ENCODE data around the gene IL11. TPM values are rescaled to one million over a fixed set of nuclear protein-coding genes. Genes with fewer than 3 reads are reported as not detected.
A peak's percentile ranks its signal among the peaks of the same experiment; 100 is the strongest.
"Not testable (repeated sequence)": the region's sequence is repeated elsewhere in the genome, so short reads cannot be mapped to it uniquely, and the experiment has no call there.

IL11 gene
- total RNA-seq, result 0.25 and 0.32 TPM in 2 replicates

DNA sequence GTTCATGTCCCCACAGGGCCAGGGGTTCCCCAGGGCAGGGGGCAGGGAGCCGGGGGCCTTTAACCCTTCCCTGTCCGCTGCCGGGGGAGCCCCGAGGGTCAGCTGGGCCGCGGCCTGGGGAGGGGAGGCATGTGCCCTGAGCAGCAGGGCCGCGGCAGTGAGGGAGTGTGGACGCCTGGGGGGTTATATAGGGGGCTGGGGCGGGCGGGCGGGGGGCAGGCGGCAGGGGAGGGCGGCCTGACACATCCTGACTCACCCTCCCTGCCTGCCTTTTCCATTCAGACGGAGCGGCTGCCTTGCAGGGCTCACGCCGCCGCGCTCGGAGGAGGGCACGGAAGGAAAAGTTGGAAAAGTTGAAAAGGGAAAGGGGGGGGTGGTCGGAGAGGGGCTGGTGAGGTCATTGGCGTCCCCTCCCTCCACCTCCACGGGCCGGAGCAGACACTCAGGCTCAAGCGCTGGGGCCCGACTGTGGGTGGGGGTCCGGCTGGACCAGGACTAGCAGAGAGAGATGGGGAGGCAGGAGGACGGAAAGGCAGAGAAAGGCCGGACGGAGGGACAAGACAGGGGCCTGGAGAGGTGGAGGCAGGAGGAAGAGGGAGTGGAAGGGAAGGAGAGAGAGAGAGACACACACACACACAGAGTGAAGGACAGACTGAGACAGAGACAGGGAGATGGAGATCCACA is at the start of gene IL11:
TSS of gene IL11 (minus strand) at position 159 of the 684 bp plus-strand sequence. CDS start at position 6, 153 bp downstream.
- intact Hi-C loops (cut with micrococcal nuclease), result no loop called here
- H3K27ac Mint-ChIP-seq, result no peak within 1 kb of the TSS
- no peak for DNase-seq (ENCODE audit: low spot score)
- peak within 1 kb of the TSS; percentile 66 for H3K4me3 Mint-ChIP-seq (ENCODE audit: low read depth)
- H3K4me1 Mint-ChIP-seq (ENCODE audit: low read depth), result no peaks in the 10 kb centered on the region
- peaks cover 40% of the 10 kb centered on the region for H3K27me3 Mint-ChIP-seq (ENCODE audit: low read depth)
- H3K36me3 Mint-ChIP-seq (ENCODE audit: low read depth), result no peaks in the 10 kb centered on the region
- H3K9me3 Mint-ChIP-seq, result no peaks in the 10 kb centered on the region

DNA sequence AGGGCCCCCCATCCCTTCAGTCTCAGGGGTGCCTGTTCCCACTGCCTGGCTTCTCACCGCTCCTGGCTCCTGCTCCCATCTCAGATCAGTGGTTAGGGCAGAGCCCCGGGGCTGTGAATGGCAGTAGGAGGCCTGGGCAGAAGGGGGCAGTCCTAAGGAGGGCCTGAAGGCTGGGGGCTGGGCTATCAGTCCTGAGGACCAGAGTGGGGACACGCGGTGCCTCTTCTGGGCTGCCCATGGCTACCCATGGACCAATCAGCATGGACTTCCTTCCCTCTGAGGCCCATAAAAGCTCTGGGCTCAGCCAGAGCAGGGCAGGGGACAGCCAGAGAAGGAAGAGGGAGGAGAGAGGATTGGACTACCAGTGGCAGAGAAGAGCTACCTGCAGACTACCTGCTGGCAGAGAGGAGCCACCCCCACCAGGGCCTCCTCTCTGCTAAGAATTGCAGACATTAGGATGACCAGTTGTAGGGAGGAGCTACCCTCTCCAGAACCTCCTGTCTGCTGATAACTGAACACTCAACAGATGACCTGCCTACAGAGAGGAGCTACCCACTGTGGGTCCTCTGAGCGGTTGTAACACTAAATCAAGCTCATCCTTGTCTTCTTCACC is 49.5 kb upstream of the IL11 start:
- peaks cover 12% of the 10 kb centered on the region for H3K27me3 Mint-ChIP-seq (ENCODE audit: low read depth)
- no peaks in the 10 kb centered on the region for H3K36me3 Mint-ChIP-seq (ENCODE audit: low read depth)
- intact Hi-C loops (cut with micrococcal nuclease), result loop anchor here (2.0 kb wide), 1 partner anchor 127 kb away; no protein-coding TSS in a partner anchor
- H3K4me1 Mint-ChIP-seq (ENCODE audit: low read depth), result peaks cover 9% of the 10 kb centered on the region
- no peak for DNase-seq (ENCODE audit: low spot score)
- no peak overlapping the region for H3K27ac Mint-ChIP-seq
- H3K4me3 Mint-ChIP-seq (ENCODE audit: low read depth), result no peak overlapping the region
- H3K9me3 Mint-ChIP-seq, result no peaks in the 10 kb centered on the region

DNA sequence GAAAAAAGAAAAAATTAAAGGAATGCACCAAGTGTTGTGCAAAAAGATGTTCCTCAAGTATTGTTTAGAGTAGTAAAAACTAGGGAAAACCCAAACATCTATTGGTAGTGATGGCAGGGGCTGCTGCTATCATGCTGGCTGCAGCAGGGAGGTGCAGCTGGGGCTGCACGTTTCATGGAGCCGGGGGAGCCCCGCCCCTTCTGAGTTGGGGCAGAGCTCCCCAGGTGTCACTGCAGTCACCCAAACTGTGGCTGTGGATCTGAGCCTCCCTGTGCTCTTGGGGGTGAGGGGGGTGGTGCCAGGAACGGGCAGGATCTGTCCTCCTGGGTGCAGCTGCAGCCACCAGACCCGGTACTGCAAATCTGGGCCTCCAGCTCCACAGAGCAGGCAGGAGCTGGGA is 48.8 kb upstream of the IL11 start:
- intact Hi-C loops (cut with micrococcal nuclease), result loop anchor here (2.0 kb wide), 1 partner anchor 126 kb away; no protein-coding TSS in a partner anchor
- Mint-ChIP-seq H3K4me1 (ENCODE audit: low read depth) (peaks cover 9% of the 10 kb centered on the region), H3K27ac (no peak overlapping the region)

DNA sequence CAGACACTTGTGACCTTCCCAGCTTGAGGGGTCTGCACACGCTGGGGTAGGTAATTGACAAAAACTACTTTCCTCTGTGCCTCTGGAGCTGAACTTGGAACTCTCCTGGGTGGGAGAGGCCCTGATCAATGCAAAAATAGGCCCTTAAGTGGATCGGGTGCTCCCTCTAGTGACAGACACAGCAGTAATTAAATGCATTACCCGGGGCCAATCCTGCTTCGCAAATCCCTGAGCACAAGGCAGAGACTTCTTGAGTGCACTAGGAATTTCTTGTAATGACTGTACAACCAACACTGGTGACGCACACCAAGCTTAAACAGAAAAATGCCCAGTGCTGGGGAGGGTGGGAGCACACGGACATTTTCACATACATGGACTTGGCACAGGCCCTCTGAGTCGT is 47.9 kb upstream of the IL11 start:
- intact Hi-C loops (cut with micrococcal nuclease), result loop anchor here (2.0 kb wide), 1 partner anchor 125 kb away; no protein-coding TSS in a partner anchor
- H3K4me1 Mint-ChIP-seq (ENCODE audit: low read depth), result peaks cover 9% of the 10 kb centered on the region
- no peak overlapping the region for H3K27ac Mint-ChIP-seq
- H3K4me3 Mint-ChIP-seq (ENCODE audit: low read depth), result no peak overlapping the region
- DNase-seq (ENCODE audit: low spot score), result peak; percentile 26
- H3K36me3 Mint-ChIP-seq (ENCODE audit: low read depth), result no peaks in the 10 kb centered on the region
- H3K9me3 Mint-ChIP-seq, result no peaks in the 10 kb centered on the region
- H3K27me3 Mint-ChIP-seq (ENCODE audit: low read depth), result peaks cover 10% of the 10 kb centered on the region

More for the DNA sequence above, 48.8 kb upstream of the IL11 start:
- Mint-ChIP-seq H3K4me3 (ENCODE audit: low read depth) (no peak overlapping the region), H3K27me3 (ENCODE audit: low read depth) (peaks cover 10% of the 10 kb centered on the region), H3K9me3 (no peaks in the 10 kb centered on the region), H3K36me3 (ENCODE audit: low read depth) (no peaks in the 10 kb centered on the region)
- DNase-seq (ENCODE audit: low spot score), result no peak

DNA sequence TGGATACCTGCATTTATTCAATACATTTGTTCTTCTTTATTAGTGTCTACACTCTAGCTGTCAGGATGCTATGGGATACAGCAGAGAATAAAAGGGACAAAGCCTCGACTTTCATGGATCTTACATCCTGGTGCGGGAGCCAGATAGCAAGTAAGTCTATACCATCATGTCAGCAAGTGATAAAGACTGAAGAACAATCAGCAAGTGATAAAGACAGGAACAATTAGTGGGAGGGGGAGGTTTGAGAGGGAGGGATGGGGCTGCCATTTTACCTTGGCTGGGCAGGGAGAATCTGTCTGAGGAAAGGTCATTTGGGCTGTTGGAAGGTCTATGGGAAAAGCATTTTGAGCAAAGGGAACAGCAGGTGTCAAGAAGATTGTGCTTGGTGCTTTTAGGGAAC is 39.9 kb upstream of the IL11 start:
- H3K9me3 Mint-ChIP-seq, result peaks cover 16% of the 10 kb centered on the region
- no peak overlapping the region for H3K4me3 Mint-ChIP-seq (ENCODE audit: low read depth)
- peaks cover 37% of the 10 kb centered on the region for H3K36me3 Mint-ChIP-seq (ENCODE audit: low read depth)
- peaks cover 19% of the 10 kb centered on the region for H3K4me1 Mint-ChIP-seq (ENCODE audit: low read depth)
- no peak overlapping the region for H3K27ac Mint-ChIP-seq
- peaks cover 7% of the 10 kb centered on the region for H3K27me3 Mint-ChIP-seq (ENCODE audit: low read depth)
- DNase-seq (ENCODE audit: low spot score), result no peak
- intact Hi-C loops (cut with micrococcal nuclease), result no loop called here

DNA sequence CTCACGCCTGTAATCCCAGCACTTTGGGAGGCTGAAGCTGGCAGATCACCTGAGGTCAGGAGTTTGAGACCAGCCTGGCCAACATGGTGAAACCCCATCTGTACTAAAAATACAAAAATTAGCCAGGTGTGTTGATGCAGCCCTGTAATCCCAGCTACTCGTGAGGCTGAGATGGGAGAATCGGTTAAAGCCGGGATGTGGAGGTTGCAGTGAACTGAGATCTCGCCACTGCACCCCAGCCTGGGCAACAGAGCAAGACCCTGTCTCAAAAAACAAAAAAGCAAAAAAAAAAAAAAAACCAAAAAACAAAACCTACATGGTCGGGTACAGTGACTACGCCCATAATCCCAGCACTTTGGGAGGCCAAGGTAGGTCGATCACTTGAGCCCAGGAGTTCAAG is 38.9 kb upstream of the IL11 start:
- Mint-ChIP-seq H3K9me3 (peaks cover 16% of the 10 kb centered on the region), H3K36me3 (ENCODE audit: low read depth) (peaks cover 40% of the 10 kb centered on the region), H3K27ac (peak overlapping the region; percentile 97), H3K4me1 (ENCODE audit: low read depth) (peaks cover 19% of the 10 kb centered on the region)
- H3K4me3 Mint-ChIP-seq (ENCODE audit: low read depth); H3K27me3 Mint-ChIP-seq (ENCODE audit: low read depth); intact Hi-C loops (cut with micrococcal nuclease); DNase-seq (ENCODE audit: low spot score): not testable (repeated sequence)

DNA sequence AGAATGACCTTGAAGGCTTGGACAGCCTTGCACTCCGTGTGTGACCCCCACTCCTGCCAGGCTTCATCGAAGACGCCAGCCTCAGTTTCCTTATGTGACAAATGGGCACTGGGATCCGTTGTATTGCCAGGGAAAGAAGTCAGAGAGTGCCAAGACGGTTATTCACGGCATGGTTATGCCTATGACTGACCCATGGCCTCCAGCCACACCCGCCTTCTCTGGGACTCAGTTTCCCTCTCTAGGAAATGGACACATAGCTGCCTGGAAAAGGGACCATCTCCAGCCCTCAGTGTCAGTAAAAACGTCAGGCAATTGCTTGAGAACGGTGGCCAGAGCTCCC is 38.2 kb upstream of the IL11 start:
- intact Hi-C loops (cut with micrococcal nuclease), result loop anchor here (1.0 kb wide), 3 partner anchors 53 to 149 kb away; partner anchors contain the start of genes ISOC2, KMT5C and PPP6R1
- Mint-ChIP-seq H3K36me3 (ENCODE audit: low read depth) (peaks cover 45% of the 10 kb centered on the region), H3K4me3 (ENCODE audit: low read depth) (peak overlapping the region; percentile 93), H3K9me3 (peaks cover 16% of the 10 kb centered on the region), H3K27me3 (ENCODE audit: low read depth) (peaks cover 5% of the 10 kb centered on the region), H3K4me1 (ENCODE audit: low read depth) (peaks cover 19% of the 10 kb centered on the region), H3K27ac (peak overlapping the region; percentile 97)
- no peak for DNase-seq (ENCODE audit: low spot score)

DNA sequence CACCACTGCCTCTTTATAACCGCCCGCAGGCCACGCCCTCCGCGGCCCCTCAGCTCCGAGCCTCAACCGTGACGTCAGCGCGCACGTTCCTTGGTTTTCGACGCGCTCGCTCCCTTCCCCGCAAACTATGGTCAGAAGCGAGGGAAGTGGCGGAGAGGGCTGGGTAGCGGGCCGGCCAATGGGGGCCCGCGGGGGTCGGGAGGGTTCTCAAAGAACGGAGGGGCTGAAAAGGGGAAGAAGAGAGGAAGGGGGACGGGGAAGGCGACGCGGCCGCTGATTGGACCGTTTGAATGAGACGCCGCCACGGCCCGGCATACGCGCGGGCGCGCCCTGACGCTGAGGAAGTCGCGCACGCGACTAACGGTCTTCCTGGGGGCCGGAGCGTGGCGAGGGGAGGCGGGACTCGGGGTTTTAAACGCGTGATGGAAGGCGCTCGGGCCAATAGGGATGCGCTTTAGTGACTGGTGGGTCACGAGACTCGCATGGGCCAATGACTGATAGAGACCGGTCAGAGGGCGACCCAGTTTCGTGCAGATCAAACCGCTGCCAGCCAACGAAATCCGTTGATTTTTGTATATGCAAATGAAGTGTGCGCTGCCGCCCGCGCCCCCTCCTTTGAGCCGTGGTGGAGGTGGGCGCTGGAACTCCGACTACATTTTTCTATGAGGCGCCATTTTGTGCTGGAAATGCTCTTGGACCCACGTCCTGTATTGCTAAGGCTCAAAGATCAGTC is 37.7 kb upstream of the IL11 start:
- intact Hi-C loops (cut with micrococcal nuclease), result loop anchor here (1.0 to 2.0 kb wide), 4 partner anchors 23 to 149 kb away; partner anchors contain the start of genes ISOC2, KMT5C, PPP6R1 and RPL28
- Mint-ChIP-seq H3K4me1 (ENCODE audit: low read depth) (peaks cover 22% of the 10 kb centered on the region), H3K36me3 (ENCODE audit: low read depth) (peaks cover 51% of the 10 kb centered on the region), H3K27me3 (ENCODE audit: low read depth) (peaks cover 4% of the 10 kb centered on the region), H3K27ac (peak overlapping the region; percentile 97), H3K4me3 (ENCODE audit: low read depth) (peak overlapping the region; percentile 93), H3K9me3 (peaks cover 16% of the 10 kb centered on the region)
- peak; percentile 98 for DNase-seq (ENCODE audit: low spot score)

DNA sequence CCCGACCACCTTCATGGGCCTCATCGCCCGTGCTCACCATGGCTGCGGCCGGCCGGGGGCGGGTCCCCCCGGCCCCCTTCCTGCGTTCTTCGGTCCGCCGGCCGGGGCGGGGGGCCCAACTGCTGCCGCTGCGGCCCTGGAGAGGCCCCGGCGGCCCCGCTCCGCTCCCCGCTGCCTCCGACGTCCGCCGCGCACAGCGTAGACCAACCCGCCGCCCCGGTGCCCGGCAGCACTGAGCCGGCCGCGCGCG is 37.2 kb upstream of the IL11 start, which contains the start of gene UBE2S:
TSS of gene UBE2S (minus strand) at position 239 of the 250 bp plus-strand sequence. CDS start at position 40, 199 bp downstream.
- H3K36me3 Mint-ChIP-seq (ENCODE audit: low read depth), result peaks cover 56% of the 10 kb centered on the region
- not testable (repeated sequence) for DNase-seq (ENCODE audit: low spot score); H3K27me3 Mint-ChIP-seq (ENCODE audit: low read depth)
- intact Hi-C loops (cut with micrococcal nuclease), result loop anchor here (2.0 kb wide), 1 partner anchor 23 kb away; the partner anchor contains the start of genes RPL28 and TMEM238
- H3K4me1 Mint-ChIP-seq (ENCODE audit: low read depth), result peaks cover 23% of the 10 kb centered on the region
- peak within 1 kb of the TSS; percentile 93 for H3K4me3 Mint-ChIP-seq (ENCODE audit: low read depth)
- peaks cover 16% of the 10 kb centered on the region for H3K9me3 Mint-ChIP-seq
- peak within 1 kb of the TSS; percentile 97 for H3K27ac Mint-ChIP-seq

DNA sequence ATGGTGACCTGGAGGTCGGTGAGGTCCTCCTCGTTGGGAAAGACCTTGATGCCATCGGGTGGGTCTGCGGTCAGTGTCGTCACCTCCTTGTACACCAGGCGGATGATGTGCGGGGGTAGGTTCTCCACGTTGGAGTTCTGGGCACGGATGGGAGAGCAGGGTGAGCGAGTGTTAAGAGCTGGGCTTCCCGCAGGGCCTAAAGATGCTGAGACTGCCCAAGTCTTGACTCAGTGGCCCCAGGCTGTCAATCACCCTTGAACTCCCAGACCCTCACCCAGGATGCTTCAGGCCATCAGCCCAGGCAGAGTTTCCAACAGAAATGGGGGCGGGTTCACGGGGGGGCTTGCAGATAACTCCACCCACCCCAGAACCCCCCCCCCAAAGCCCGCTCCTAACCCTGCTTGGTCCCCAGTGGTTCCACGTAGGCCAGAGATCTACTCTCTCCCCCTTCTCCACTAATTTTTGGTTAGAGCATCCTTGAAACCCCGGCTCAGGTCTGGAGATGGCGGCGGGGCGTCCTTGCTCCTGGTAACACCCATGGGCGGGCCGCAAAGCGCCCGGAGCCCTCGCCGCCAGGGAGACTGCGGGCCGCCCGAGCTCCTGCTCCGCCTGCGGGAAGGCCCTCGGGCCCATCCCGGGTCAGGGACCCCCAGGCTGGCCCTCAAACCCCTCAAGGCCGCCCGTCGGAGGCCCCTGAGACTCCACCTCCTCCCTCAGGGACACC is 36.7 kb upstream of the IL11 start:
- intact Hi-C loops (cut with micrococcal nuclease), result loop anchor here (2.0 kb wide), 1 partner anchor 22 kb away; the partner anchor contains the start of genes RPL28 and TMEM238
- Mint-ChIP-seq H3K36me3 (ENCODE audit: low read depth) (peaks cover 60% of the 10 kb centered on the region), H3K4me1 (ENCODE audit: low read depth) (peaks cover 23% of the 10 kb centered on the region), H3K27ac (peak overlapping the region; percentile 81), H3K9me3 (peaks cover 16% of the 10 kb centered on the region), H3K4me3 (ENCODE audit: low read depth) (peak overlapping the region; percentile 91), H3K27me3 (ENCODE audit: low read depth) (peaks cover 4% of the 10 kb centered on the region)
- DNase-seq (ENCODE audit: low spot score), result no peak

DNA sequence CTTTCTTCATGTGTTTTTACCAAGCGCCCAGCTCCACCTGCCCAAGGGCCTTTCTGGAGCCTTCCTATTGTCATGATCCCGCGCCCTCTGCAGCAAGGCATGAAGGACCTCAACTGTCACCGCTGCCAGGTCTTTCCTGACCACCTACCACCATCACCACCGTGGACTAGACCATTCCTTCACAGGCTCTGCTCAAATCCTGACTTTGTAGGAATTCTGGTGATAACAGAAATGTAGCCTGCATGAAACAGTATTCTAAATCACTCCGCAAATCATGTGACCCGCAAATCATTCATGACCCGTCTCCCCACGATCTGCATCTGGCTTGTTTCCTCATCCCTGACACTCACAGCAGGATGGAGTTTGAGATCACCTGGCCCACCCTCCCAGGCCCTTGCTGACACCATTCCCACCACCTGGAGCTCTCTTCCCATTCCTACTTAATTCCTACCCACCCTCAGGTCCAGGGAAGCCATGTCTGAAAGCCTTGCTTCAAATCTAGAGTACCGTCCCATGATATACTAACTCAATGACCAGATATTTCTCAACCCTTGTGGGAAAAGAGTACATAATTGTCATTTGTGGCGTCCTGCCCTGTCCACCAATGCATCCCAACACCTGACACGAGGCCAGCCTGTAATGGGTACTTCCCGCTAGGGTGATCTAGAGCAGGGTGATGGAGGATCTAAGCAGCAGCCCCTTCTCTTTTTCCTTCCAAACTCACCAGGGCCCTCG is 36.0 kb upstream of the IL11 start:
- Mint-ChIP-seq H3K36me3 (ENCODE audit: low read depth) (peaks cover 64% of the 10 kb centered on the region), H3K4me1 (ENCODE audit: low read depth) (peaks cover 23% of the 10 kb centered on the region), H3K4me3 (ENCODE audit: low read depth) (peak overlapping the region; percentile 91), H3K9me3 (peaks cover 16% of the 10 kb centered on the region), H3K27ac (peak overlapping the region; percentile 81), H3K27me3 (ENCODE audit: low read depth) (peaks cover 1% of the 10 kb centered on the region)
- DNase-seq (ENCODE audit: low spot score), result no peak
- intact Hi-C loops (cut with micrococcal nuclease), result loop anchor here (2.0 kb wide), 1 partner anchor 21 kb away; the partner anchor contains the start of genes RPL28 and TMEM238

All from activated T-helper 2 cell treated with anti-CD3 and anti-CD28 coated beads, Interferon-gamma antibody, Interleukin-2, Interleukin-4, amounts not matched to agents 10 μg/mL and 5 μg/mL and 100 μg/mL, durations not matched to agents 14 hours and 24 hours and 36 hours (primary cell).